Hepatocyte (in vitro differentiated cells): ENCODE results near the gene DTNBP1.

Experiments
- EZH2 ChIP-seq: fragments of 200-600 bp; sonication (generic); IDR thresholded peaks from 2 replicates; pipeline ENCODE4 v1.6.1; 2016; ENCODE audit warnings: antibody characterized with exemption, mild to moderate bottlenecking, borderline replicate concordance
- EZH2phosphoT487 ChIP-seq: fragments of 200-600 bp; sonication (generic); IDR thresholded peaks from one replicate; pipeline ENCODE4 v1.6.1; 2018; ENCODE audit warnings: antibody characterized with exemption, mild to moderate bottlenecking, low read depth, moderate library complexity; ENCODE audit not compliant: unreplicated experiment, severe bottlenecking
- TF ChIP-seq, protein P1 (sequence below): fragments of 200-600 bp; sonication (generic); IDR thresholded peaks from 2 replicates; pipeline ENCODE4 v1.5.1; 2016; ENCODE audit warnings: antibody characterized with exemption, mild to moderate bottlenecking; ENCODE audit not compliant: poor library complexity

- TF ChIP-seq, protein P1, sequence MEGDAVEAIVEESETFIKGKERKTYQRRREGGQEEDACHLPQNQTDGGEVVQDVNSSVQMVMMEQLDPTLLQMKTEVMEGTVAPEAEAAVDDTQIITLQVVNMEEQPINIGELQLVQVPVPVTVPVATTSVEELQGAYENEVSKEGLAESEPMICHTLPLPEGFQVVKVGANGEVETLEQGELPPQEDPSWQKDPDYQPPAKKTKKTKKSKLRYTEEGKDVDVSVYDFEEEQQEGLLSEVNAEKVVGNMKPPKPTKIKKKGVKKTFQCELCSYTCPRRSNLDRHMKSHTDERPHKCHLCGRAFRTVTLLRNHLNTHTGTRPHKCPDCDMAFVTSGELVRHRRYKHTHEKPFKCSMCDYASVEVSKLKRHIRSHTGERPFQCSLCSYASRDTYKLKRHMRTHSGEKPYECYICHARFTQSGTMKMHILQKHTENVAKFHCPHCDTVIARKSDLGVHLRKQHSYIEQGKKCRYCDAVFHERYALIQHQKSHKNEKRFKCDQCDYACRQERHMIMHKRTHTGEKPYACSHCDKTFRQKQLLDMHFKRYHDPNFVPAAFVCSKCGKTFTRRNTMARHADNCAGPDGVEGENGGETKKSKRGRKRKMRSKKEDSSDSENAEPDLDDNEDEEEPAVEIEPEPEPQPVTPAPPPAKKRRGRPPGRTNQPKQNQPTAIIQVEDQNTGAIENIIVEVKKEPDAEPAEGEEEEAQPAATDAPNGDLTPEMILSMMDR: no peak
- TF ChIP-seq EZH2phosphoT487 (no peak), EZH2 (no peak)
These were observed 9.5 kb upstream of the DTNBP1 start for GRCh38 chr6:15672291-15672690.
